ENCODE measurements around the gene NLRC3. TPM values are rescaled to one million over a fixed set of nuclear protein-coding genes. Genes with fewer than 3 reads are reported as not detected.

The NLRC3 gene
- total RNA-seq, 1 experiment from 2014 or later: not detected

DNA sequence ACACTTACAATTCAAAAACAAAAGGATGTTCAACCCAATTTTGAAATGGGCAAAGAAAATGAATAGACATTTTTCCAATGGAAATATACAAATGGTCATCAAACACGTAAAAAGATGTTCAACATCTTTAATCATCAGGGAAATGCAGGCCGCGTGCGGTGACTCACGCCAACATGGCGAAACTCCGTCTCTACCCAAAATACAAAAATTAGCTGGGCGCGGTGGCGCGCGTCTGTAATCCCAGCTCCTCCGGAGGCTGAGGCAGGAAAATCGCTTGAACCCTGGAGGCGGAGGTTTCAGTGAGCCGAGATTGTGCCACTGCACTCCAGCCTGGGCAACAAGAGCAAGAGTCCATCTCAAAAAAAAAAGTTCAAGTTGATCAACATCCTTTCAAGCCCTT lies 78.2 kb downstream of the NLRC3 start:
- Histone ChIP-seq H4K20me1 (ENCODE audit: low read length) (no peaks in the 10 kb centered on the region), H3K4me3 (ENCODE audit: low read length) (no peak overlapping the region), H3K4me2 (ENCODE audit: low read length) (no peak overlapping the region), H3K9ac (ENCODE audit: low read length) (no peak overlapping the region), H3K4me1 (ENCODE audit: insufficient read depth, low read length) (peaks cover 4% of the 10 kb centered on the region; the same call in 1 of the 2 replicates), H3K36me3 (ENCODE audit: low read depth, low read length) (no peaks in the 10 kb centered on the region), H3K9me3 (ENCODE audit: low read length) (no peaks in the 10 kb centered on the region), H3K79me2 (ENCODE audit: low read length) (peaks cover 6% of the 10 kb centered on the region), H3K27ac (ENCODE audit: low read length) (no peak overlapping the region), H2AFZ (ENCODE audit: low read length) (no peak overlapping the region), H3F3A (ENCODE audit: low read length, unreplicated experiment) (no peaks in the 10 kb centered on the region), H3K27me3 (ENCODE audit: low read length) (no peaks in the 10 kb centered on the region), H3K9me2 (replicated peaks; ENCODE audit: low read length) (no peaks in the 10 kb centered on the region)
- DNase-seq: no peak
- ATAC-seq: no peak
- BruUV-seq (replicated peaks): no TSS peak
- ChIA-PET CTCF (no interaction called here), POLR2A (ENCODE audit: unreplicated experiment) (no interaction called here)
- TF ChIP-seq EZH2 (IDR thresholded peaks at IDR 0.05; ENCODE audit: low read length, unreplicated experiment) (no peak), EZH2phosphoT487 (IDR thresholded peaks at IDR 0.05; ENCODE audit: borderline replicate concordance, low read length) (no peak)
- TF ChIP-seq, protein P1, sequence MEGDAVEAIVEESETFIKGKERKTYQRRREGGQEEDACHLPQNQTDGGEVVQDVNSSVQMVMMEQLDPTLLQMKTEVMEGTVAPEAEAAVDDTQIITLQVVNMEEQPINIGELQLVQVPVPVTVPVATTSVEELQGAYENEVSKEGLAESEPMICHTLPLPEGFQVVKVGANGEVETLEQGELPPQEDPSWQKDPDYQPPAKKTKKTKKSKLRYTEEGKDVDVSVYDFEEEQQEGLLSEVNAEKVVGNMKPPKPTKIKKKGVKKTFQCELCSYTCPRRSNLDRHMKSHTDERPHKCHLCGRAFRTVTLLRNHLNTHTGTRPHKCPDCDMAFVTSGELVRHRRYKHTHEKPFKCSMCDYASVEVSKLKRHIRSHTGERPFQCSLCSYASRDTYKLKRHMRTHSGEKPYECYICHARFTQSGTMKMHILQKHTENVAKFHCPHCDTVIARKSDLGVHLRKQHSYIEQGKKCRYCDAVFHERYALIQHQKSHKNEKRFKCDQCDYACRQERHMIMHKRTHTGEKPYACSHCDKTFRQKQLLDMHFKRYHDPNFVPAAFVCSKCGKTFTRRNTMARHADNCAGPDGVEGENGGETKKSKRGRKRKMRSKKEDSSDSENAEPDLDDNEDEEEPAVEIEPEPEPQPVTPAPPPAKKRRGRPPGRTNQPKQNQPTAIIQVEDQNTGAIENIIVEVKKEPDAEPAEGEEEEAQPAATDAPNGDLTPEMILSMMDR (conservative IDR thresholded peaks at IDR 0.05; ENCODE audit: low read depth, low read length): no peak
- intact Hi-C loops (cut with micrococcal nuclease): no loop called here

DNA sequence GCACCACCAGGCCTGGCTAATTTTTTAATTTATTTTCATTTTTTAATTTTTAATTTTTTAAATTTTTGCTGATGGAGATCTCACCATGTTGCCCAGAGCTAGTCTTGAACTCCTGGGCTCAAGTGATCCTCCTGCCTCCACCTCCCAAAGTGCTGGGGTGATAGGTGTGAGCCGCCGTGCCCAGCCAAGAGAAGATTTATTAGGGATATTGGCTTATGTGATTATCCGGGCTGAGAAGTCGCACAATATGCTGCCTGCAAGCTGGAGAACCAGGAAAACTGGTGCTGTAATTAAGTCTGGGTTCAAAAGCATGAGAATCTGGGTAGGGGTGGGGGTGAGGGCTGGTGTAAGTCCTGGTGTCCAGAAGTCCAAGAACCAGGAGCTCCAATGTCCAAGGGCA lies 79.4 kb downstream of the NLRC3 start:
- H4K20me1 ChIP-seq (ENCODE audit: low read length): no peaks in the 10 kb centered on the region
- H3K4me1 ChIP-seq (ENCODE audit: insufficient read depth, low read length): peaks cover 4% of the 10 kb centered on the region; the same call in 1 of the 2 replicates
- peaks cover 6% of the 10 kb centered on the region for H3K79me2 ChIP-seq (ENCODE audit: low read length)
- ChIA-PET CTCF (no interaction called here), POLR2A (ENCODE audit: unreplicated experiment) (no interaction called here)
- H3K9me2 ChIP-seq (replicated peaks; ENCODE audit: low read length): no peaks in the 10 kb centered on the region
- no peak overlapping the region for H3K4me3 ChIP-seq (ENCODE audit: low read length)
- no peak overlapping the region for H3K27ac ChIP-seq (ENCODE audit: low read length)
- H3K36me3 ChIP-seq (ENCODE audit: low read depth, low read length): no peaks in the 10 kb centered on the region
- no peak overlapping the region for H2AFZ ChIP-seq (ENCODE audit: low read length)
- no peaks in the 10 kb centered on the region for H3K9me3 ChIP-seq (ENCODE audit: low read length)
- TF ChIP-seq, protein P1 (conservative IDR thresholded peaks at IDR 0.05; ENCODE audit: low read depth, low read length): no peak
- TF ChIP-seq EZH2 (IDR thresholded peaks at IDR 0.05; ENCODE audit: low read length, unreplicated experiment) (no peak), EZH2phosphoT487 (IDR thresholded peaks at IDR 0.05; ENCODE audit: borderline replicate concordance, low read length) (no peak)
- H3F3A ChIP-seq (ENCODE audit: low read length, unreplicated experiment): no peaks in the 10 kb centered on the region
- ATAC-seq: no peak
- no peak for DNase-seq
- no peak overlapping the region for H3K9ac ChIP-seq (ENCODE audit: low read length)
- no peak overlapping the region for H3K4me2 ChIP-seq (ENCODE audit: low read length)
- no TSS peak for BruUV-seq (replicated peaks)
- H3K27me3 ChIP-seq (ENCODE audit: low read length): no peaks in the 10 kb centered on the region
- intact Hi-C loops (cut with micrococcal nuclease): no loop called here

DNA sequence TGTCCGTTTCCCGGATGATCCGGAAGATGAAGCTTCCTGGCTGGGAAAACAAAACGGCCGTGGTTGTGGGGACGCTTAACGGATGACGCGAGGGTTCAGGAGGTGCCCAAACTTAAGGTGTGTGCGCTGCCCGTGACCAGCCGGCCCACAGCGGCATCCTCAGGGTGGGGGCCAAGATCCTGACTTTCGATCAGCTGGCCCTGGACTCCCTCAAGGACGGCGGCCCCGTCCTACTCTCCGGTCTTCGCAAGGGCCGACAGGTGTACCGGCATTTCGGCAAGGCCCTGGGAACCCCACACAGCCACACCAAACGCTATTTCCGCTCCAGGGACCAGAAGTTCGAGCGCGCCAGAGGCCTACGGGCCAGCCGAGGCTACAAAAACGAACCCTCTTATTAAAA lies 80.8 kb downstream of the NLRC3 start:
- no peak overlapping the region for H3K27ac ChIP-seq (ENCODE audit: low read length)
- ChIA-PET POLR2A (ENCODE audit: unreplicated experiment) (no interaction called here), CTCF (no interaction called here)
- H2AFZ ChIP-seq (ENCODE audit: low read length): no peak overlapping the region
- no peaks in the 10 kb centered on the region for H3K4me1 ChIP-seq (ENCODE audit: insufficient read depth, low read length)
- BruUV-seq (replicated peaks): no TSS peak
- H3F3A ChIP-seq (ENCODE audit: low read length, unreplicated experiment): no peaks in the 10 kb centered on the region
- no peak overlapping the region for H3K4me3 ChIP-seq (ENCODE audit: low read length)
- ATAC-seq (no peak), DNase-seq (no peak)
- no peaks in the 10 kb centered on the region for H3K79me2 ChIP-seq (ENCODE audit: low read length)
- H3K9me2 ChIP-seq (replicated peaks; ENCODE audit: low read length): no peaks in the 10 kb centered on the region
- no peak overlapping the region for H3K4me2 ChIP-seq (ENCODE audit: low read length)
- H4K20me1 ChIP-seq (ENCODE audit: low read length): no peaks in the 10 kb centered on the region
- no peaks in the 10 kb centered on the region for H3K27me3 ChIP-seq (ENCODE audit: low read length)
- intact Hi-C loops (cut with micrococcal nuclease): no loop called here
- H3K36me3 ChIP-seq (ENCODE audit: low read depth, low read length): no peaks in the 10 kb centered on the region
- H3K9me3 ChIP-seq (ENCODE audit: low read length): no peaks in the 10 kb centered on the region
- no peak overlapping the region for H3K9ac ChIP-seq (ENCODE audit: low read length)
- TF ChIP-seq, protein P1 (conservative IDR thresholded peaks at IDR 0.05; ENCODE audit: low read depth, low read length): no peak
- TF ChIP-seq EZH2phosphoT487 (IDR thresholded peaks at IDR 0.05; ENCODE audit: borderline replicate concordance, low read length): no peak
- no peak for TF ChIP-seq EZH2 (IDR thresholded peaks at IDR 0.05; ENCODE audit: low read length, unreplicated experiment)

Data from PC-3 (cell line).